Hepatocyte (in vitro differentiated cells): ENCODE measurements around the gene SGMS1. TPM values are rescaled to one million over a fixed set of nuclear protein-coding genes. Genes with fewer than 3 reads are reported as not detected.

Experiments
- DNase-seq: peaks from one replicate; pipeline ENCODE4 v3.0.0-alpha.2; 2016; ENCODE audit warnings: low spot score
- H2AFZ ChIP-seq: fragments of 200-600 bp; sonication (generic); 2 replicates; pipeline ENCODE4 v1.6.0; 2016; ENCODE audit warnings: antibody characterized with exemption, mild to moderate bottlenecking
- H3K27ac ChIP-seq: fragments of 200-600 bp; sonication (generic); 2 replicates; pipeline ENCODE4 v1.5.1; 2016; ENCODE audit warnings: mild to moderate bottlenecking
- H3K27me3 ChIP-seq: fragments of 200-600 bp; sonication (generic); 2 replicates; pipeline ENCODE4 v1.6.1; 2016
- H3K36me3 ChIP-seq: fragments of 200-600 bp; sonication (generic); replicated peaks from 2 replicates; pipeline ENCODE4 v1.5.1; 2016; ENCODE audit warnings: low read depth; ENCODE audit not compliant: insufficient read depth
- H3K4me1 ChIP-seq: fragments of 200-600 bp; sonication (generic); 2 replicates; pipeline ENCODE4 v1.5.1; 2016; ENCODE audit warnings: mild to moderate bottlenecking, moderate library complexity; ENCODE audit not compliant: insufficient read depth
- H3K4me2 ChIP-seq: fragments of 200-600 bp; sonication (generic); 2 replicates; pipeline ENCODE4 v1.6.0; 2016
- H3K4me3 ChIP-seq: fragments of 200-600 bp; sonication (generic); 2 replicates; pipeline ENCODE4 v1.5.1; 2016; ENCODE audit warnings: mild to moderate bottlenecking
- H3K79me2 ChIP-seq: fragments of 200-600 bp; sonication (generic); 2 replicates; pipeline ENCODE4 v1.6.0; 2017; ENCODE audit warnings: mild to moderate bottlenecking
- H3K9me2 ChIP-seq: fragments of 200-600 bp; sonication (generic); replicated peaks from 2 replicates; pipeline ENCODE4 v1.6.0; 2017; ENCODE audit warnings: mild to moderate bottlenecking; ENCODE audit not compliant: insufficient read depth
- H3K9me3 ChIP-seq: fragments of 200-600 bp; sonication (generic); 2 replicates; pipeline ENCODE4 v1.5.1; 2016; ENCODE audit warnings: low read depth, mild to moderate bottlenecking
- H4K20me1 ChIP-seq: fragments of 200-600 bp; sonication (generic); 2 replicates; pipeline ENCODE4 v1.6.0; 2016; ENCODE audit warnings: mild to moderate bottlenecking; ENCODE audit not compliant: insufficient read depth, poor library complexity, severe bottlenecking
- CTCF ChIP-seq: fragments of 200-600 bp; sonication (generic); IDR thresholded peaks from 2 replicates; pipeline ENCODE4 v1.5.1; 2016; ENCODE audit warnings: antibody characterized with exemption, mild to moderate bottlenecking; ENCODE audit not compliant: poor library complexity
- EZH2 ChIP-seq: fragments of 200-600 bp; sonication (generic); IDR thresholded peaks from 2 replicates; pipeline ENCODE4 v1.6.1; 2016; ENCODE audit warnings: antibody characterized with exemption, mild to moderate bottlenecking, borderline replicate concordance
- EZH2phosphoT487 ChIP-seq: fragments of 200-600 bp; sonication (generic); IDR thresholded peaks from one replicate; pipeline ENCODE4 v1.6.1; 2018; ENCODE audit warnings: antibody characterized with exemption, mild to moderate bottlenecking, low read depth, moderate library complexity; ENCODE audit not compliant: unreplicated experiment, severe bottlenecking
- WGBS: methylation state at CpG from one replicate; pipeline ENCODE4 v1.1.6; 2016; ENCODE audit warnings: low lambda C conversion rate; ENCODE audit errors: missing lambda C conversion rate; 5-methylcytosine and 5-hydroxymethylcytosine counted together
- polyA plus RNA-seq: library from polyadenylated mRNA; unstranded; fragments of >200 nt; fragmentation: Nextera tagmentation; extraction: Ambion mirVana; gene quantifications from 2 replicates; pipeline ENCODE4 v1.2.1, GENCODE V29; 2016
- total RNA-seq: library from RNA; depleted of rRNA; stranded (reverse); fragments of >200 nt; gene quantifications from 2 replicates; pipeline ENCODE4 v1.2.3, GENCODE V29; 2014

SGMS1 gene
- total and polyA plus RNA-seq, 2 experiments from 2014 or later = 28.1 to 87.8 TPM

- Histone ChIP-seq H3K9me3 (no peaks in the 10 kb centered on the region), H4K20me1 (peaks cover 2% of the 10 kb centered on the region), H3K79me2 (peaks cover 53% of the 10 kb centered on the region), H3K4me3 (peak overlapping the region; percentile 8), H3K4me2 (peak overlapping the region; percentile 90), H3K4me1 (peaks cover 7% of the 10 kb centered on the region), H3K9me2 (no peaks in the 10 kb centered on the region), H3K36me3 (no peaks in the 10 kb centered on the region), H3K27me3 (no peaks in the 10 kb centered on the region), H2AFZ (no peak overlapping the region), H3K27ac (peak overlapping the region; percentile 5)
- 21% methylated on average over 2 of the region's 2 CpGs for WGBS
- no peak for DNase-seq
- TF ChIP-seq EZH2phosphoT487 = no peak
- no peak for TF ChIP-seq CTCF
- TF ChIP-seq EZH2 = no peak
Observed at GRCh38 chr10:50416181-50416824, 207.5 kb downstream of the SGMS1 start.

GRCh38 chr10:50415292-50415691 is 208.5 kb downstream of the SGMS1 start:
- no peak overlapping the region for H3K4me3 ChIP-seq
- H3K9me2 ChIP-seq = no peaks in the 10 kb centered on the region
- H3K27ac ChIP-seq = no peak overlapping the region
- H3K9me3 ChIP-seq = no peaks in the 10 kb centered on the region
- TF ChIP-seq EZH2phosphoT487 = no peak
- no peak for TF ChIP-seq EZH2
- TF ChIP-seq CTCF = no peak
- DNase-seq = no peak
- H3K79me2 ChIP-seq = peaks cover 63% of the 10 kb centered on the region
- H2AFZ ChIP-seq = no peak overlapping the region
- peaks cover 2% of the 10 kb centered on the region for H4K20me1 ChIP-seq
- no peaks in the 10 kb centered on the region for H3K27me3 ChIP-seq
- 91% methylated on average over 3 of the region's 3 CpGs for WGBS
- no peaks in the 10 kb centered on the region for H3K36me3 ChIP-seq
- H3K4me2 ChIP-seq = peak overlapping the region; percentile 90
- peaks cover 7% of the 10 kb centered on the region for H3K4me1 ChIP-seq

GRCh38 chr10:50410066-50410811 is 213.5 kb downstream of the SGMS1 start:
- 82% methylated on average over 6 of the region's 6 CpGs for WGBS
- Histone ChIP-seq H3K4me2 (no peak overlapping the region), H3K27ac (no peak overlapping the region), H3K79me2 (peaks cover 60% of the 10 kb centered on the region), H3K4me1 (peaks cover 7% of the 10 kb centered on the region), H3K9me3 (no peaks in the 10 kb centered on the region), H2AFZ (no peak overlapping the region), H3K4me3 (no peak overlapping the region), H3K36me3 (no peaks in the 10 kb centered on the region), H4K20me1 (peaks cover 2% of the 10 kb centered on the region), H3K9me2 (no peaks in the 10 kb centered on the region), H3K27me3 (no peaks in the 10 kb centered on the region)
- TF ChIP-seq EZH2 (no peak), CTCF (no peak), EZH2phosphoT487 (no peak)
- no peak for DNase-seq
